Heart right ventricle (tissue), 16 donors: ENCODE data around the gene TACR1. TPM values are rescaled to one million over a fixed set of nuclear protein-coding genes. Genes with fewer than 3 reads are reported as not detected.
"Not testable (repeated sequence)": the region's sequence is repeated elsewhere in the genome, so short reads cannot be mapped to it uniquely, and the experiment has no call there.

ENCODE experiments used
- ATAC-seq, 8 donors: fragments of 200-7000 bp; cut with Tn5 transposase; one replicate each; pipeline ENCODE4 v1.9.1; 2020; ENCODE audit warnings: mild to moderate bottlenecking in 8 of 8, moderate library complexity in 8 of 8, moderate number of reproducible peaks in 1 of 8
- DNase-seq, 2 donors: peaks; one replicate each; pipeline ENCODE4 v3.0.0-alpha.2; 2020
- H3K27ac ChIP-seq, 10 donors: fragments of 200-600 bp; sonication (generic) in 2 of 10; one replicate each; pipeline versions ENCODE4 v1.5.0 to v1.8.0; 2020 to 2022; ENCODE audit warnings: mild to moderate bottlenecking in 3 of 10
- H3K27me3 ChIP-seq, 7 donors: fragments of 200-600 bp; one replicate each; pipeline ENCODE4 v1.8.0; 2021 to 2022; ENCODE audit warnings: mild to moderate bottlenecking in 2 of 7
- H3K36me3 ChIP-seq, 9 donors: fragments of 200-600 bp; sonication (generic) in 1 of 9; one replicate each; pipeline versions ENCODE4 v1.5.0 to v1.8.0; 2020 to 2022; ENCODE audit warnings: mild to moderate bottlenecking in 2 of 9
- H3K4me1 ChIP-seq, 9 donors: fragments of 200-600 bp; sonication (generic) in 1 of 9; one replicate each; pipeline versions ENCODE4 v1.5.0 to v1.8.0; 2020 to 2022; ENCODE audit warnings: mild to moderate bottlenecking in 4 of 9
- H3K4me3 ChIP-seq, 10 donors: fragments of 200-600 bp; sonication (generic) in 2 of 10; one replicate each; pipeline versions ENCODE4 v1.5.0 to v1.8.0; 2020 to 2022; ENCODE audit warnings: mild to moderate bottlenecking in 7 of 10, moderate library complexity in 2 of 10
- H3K9me3 ChIP-seq, 11 donors: fragments of 200-600 bp in 10 of 11; sonication (generic) in 2 of 11; one replicate each; pipeline versions ENCODE4 v1.5.0 to v1.8.0; 2013 to 2022; ENCODE audit warnings: mild to moderate bottlenecking in 2 of 11, control low read depth in 1 of 11, moderate library complexity in 1 of 11
- CTCF ChIP-seq, 9 donors: fragments of 200-600 bp; sonication (generic) in 2 of 9; IDR thresholded peaks; one replicate each; pipeline versions ENCODE4 v1.5.0 to v1.8.0; 2021 to 2022; ENCODE audit warnings: antibody characterized with exemption in 9 of 9, mild to moderate bottlenecking in 5 of 9, moderate library complexity in 1 of 9
- WGBS, 2 donors: extraction: QIAGEN DNeasy Blood & Tissue Kit; methylation state at CpG; one replicate each; pipeline ENCODE4 v1.1.7; 2013; ENCODE audit warnings: inconsistent platforms in 1 of 2; 5-methylcytosine and 5-hydroxymethylcytosine counted together
- intact Hi-C, 10 donors: fragments of 100-400 bp; cut with DNase I; formaldehyde crosslinking; loops; one replicate each; pipeline versions ENCODE4 v1.11.1 to v1.14.2; 2022
- polyA plus RNA-seq, 2 donors: library from polyadenylated mRNA; stranded (reverse); fragments of 200-250 nt; gene quantifications; one replicate each; pipeline ENCODE4 v1.2.3, GENCODE V29; 2013
- total RNA-seq, 10 donors: library from RNA; stranded (reverse); fragmentation: NEBNext Ultra II Directional in 3 of 10; extraction: Animal tissue kit (Norgen Biotek cat#: 25700) in 3 of 10; gene quantifications; one replicate each; pipeline versions ENCODE4 v1.2.1 to v1.2.4, GENCODE V29; 2021 to 2023
- donor health status: Arrhythmogenic right ventricular cardiomyopathy.
- donor health status: ischemic (EF 13 %, LVEDD 7.1; RV severe dilation, severe dysfunction).
- donor health status: healthy with polysubstance abuse.
- donor health status: DM: no; HTN: yes; CAD: no.
- donor health status: DM: no; HTN: no; CAD: no.
- donor health status: ischemic (EF 25% LVEDD 6.9; RV normal size, moderate dysfunction).
- donor health status: ischemic (EF 25% LVEDD 5.7; RV mildly dilated, moderate dysfunction).
- donor health status: healthy.
- donor health status: DM: yes; HTN: yes; CAD: no.
- donor health status: Ischemic cardiomyopathy.
- donor health status: ischemic (EF 35%, LVEDD 5.7; RV mildly dilated, moderate dysfunction).
- donor health status: nonischemic (EF 11% LVEDD 7.7; RV severe dilation, severe dysfunction).
- donor health status: DM: yes; HTN: yes; CAD: no.
- donor health status: PGD.
- donor health status: ischemic (EF 29% LVEDD 5.4; RV normal size, mild dysfunction).
- donor health status: nonischemic (EF 23%, LVEDD 6.1; RV moderate dilation, normal function).

The TACR1 gene
- total and polyA plus RNA-seq, 12 donors: 0.06 to 0.38 (median 0.17) TPM; not detected in 3

DNA sequence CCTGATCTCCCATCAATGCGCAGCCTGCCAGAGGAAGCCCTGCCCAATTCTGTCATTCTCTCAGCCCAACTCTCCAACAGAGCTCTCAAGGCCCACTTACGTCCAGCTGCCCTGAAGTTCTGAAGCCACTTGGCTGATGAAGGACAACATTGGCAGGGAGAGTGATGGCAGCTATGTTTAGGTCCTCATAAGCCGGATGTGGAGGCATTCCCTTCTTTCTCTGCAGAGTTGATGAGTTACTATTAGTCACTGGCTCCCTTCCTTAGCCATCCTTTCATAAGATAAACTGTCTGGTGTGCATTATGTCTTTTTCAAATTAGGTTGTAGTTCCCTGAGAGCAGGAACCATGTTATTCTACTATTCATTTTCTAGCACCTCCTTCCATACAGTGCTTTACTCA is 22.5 kb upstream of the TACR1 start:
- no peak overlapping the region for H3K27ac ChIP-seq
- H3K36me3 ChIP-seq: no peaks in the 10 kb centered on the region
- intact Hi-C loops: no loop called here
- no peaks in the 10 kb centered on the region for H3K27me3 ChIP-seq
- TF ChIP-seq CTCF (IDR thresholded peaks at IDR 0.05): no peak
- ATAC-seq: no peak
- no peaks in the 10 kb centered on the region for H3K9me3 ChIP-seq
- H3K4me3 ChIP-seq: no peak overlapping the region
- WGBS, 2 donors: 72 to 82% methylated on average over 3 of the region's 3 CpGs
- no peak for DNase-seq
- no peaks in the 10 kb centered on the region for H3K4me1 ChIP-seq

- intact Hi-C loops, H3K27me3 ChIP-seq, H3K36me3 ChIP-seq, ATAC-seq, H3K4me3 ChIP-seq, H3K4me1 ChIP-seq, H3K9me3 ChIP-seq, H3K27ac ChIP-seq, DNase-seq: not testable (repeated sequence)
- WGBS, 2 donors: 71 to 89% methylated on average over 4 of the region's 4 CpGs
Observed at GRCh38 chr2:75219213-75219612, 19.9 kb upstream of the TACR1 start.

DNA sequence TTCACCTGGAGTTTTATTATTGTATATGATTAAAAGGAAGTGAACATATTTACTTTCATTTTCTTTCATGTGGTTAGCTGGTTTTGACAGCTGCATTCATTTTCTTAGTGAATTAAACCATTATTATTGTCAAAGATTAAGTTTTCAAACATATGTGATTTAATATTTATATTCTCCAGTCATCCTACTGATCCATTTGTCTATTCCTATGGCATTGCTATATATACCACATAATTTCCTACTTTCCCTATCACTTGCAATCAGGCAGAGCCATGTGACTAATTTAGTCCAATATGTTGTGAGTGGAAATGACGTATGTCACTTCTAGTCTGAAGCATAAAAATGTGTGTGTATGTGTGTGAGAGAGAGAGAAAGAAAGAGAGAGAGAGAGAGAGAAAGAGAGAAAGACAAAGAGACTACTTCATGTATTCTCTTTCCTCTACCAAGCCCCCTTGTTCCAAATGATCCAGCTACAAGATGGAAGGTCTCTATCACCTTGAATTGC is 12.0 kb upstream of the TACR1 start:
- Histone ChIP-seq H3K4me1 (no peaks in the 10 kb centered on the region), H3K9me3 (no peaks in the 10 kb centered on the region), H3K36me3 (no peaks in the 10 kb centered on the region), H3K27ac (no peak overlapping the region), H3K27me3 (peaks cover 0 to 5% (median 0%) of the 10 kb centered on the region in 7 donors), H3K4me3 (no peak overlapping the region)
- ATAC-seq: no peak
- DNase-seq: no peak
- WGBS, 2 donors: 92 to 94% methylated on average over 1 of the region's 1 CpG
- TF ChIP-seq CTCF (IDR thresholded peaks at IDR 0.05): no peak
- intact Hi-C loops: no loop called here

GRCh38 chr2:75210409-75210808 is 11.1 kb upstream of the TACR1 start:
- Histone ChIP-seq H3K9me3 (no peaks in the 10 kb centered on the region), H3K4me3 (no peak overlapping the region), H3K4me1 (no peaks in the 10 kb centered on the region), H3K27me3 (peaks cover 0 to 7% (median 0%) of the 10 kb centered on the region in 7 donors), H3K36me3 (no peaks in the 10 kb centered on the region), H3K27ac (no peak overlapping the region)
- no peak for ATAC-seq
- TF ChIP-seq CTCF (IDR thresholded peaks at IDR 0.05): no peak
- no peak for DNase-seq
- 96 to 97% methylated on average over 3 of the region's 3 CpGs for WGBS, 2 donors
- intact Hi-C loops: no loop called here

GRCh38 chr2:75208738-75209137 is 9.4 kb upstream of the TACR1 start:
- Histone ChIP-seq H3K27me3 (peaks cover 0 to 16% (median 0%) of the 10 kb centered on the region in 7 donors), H3K27ac (no peak overlapping the region), H3K4me3 (no peak overlapping the region), H3K36me3 (no peaks in the 10 kb centered on the region), H3K4me1 (no peaks in the 10 kb centered on the region), H3K9me3 (peaks cover 0 to 4% (median 0%) of the 10 kb centered on the region in 11 donors)
- ATAC-seq (no peak), DNase-seq (no peak)
- intact Hi-C loops: no loop called here
- no peak for TF ChIP-seq CTCF (IDR thresholded peaks at IDR 0.05)
- WGBS, 2 donors: 77 to 78% methylated on average over 6 of the region's 6 CpGs
